Measurements from ENCODE around the gene STK11. TPM values are rescaled to one million over a fixed set of nuclear protein-coding genes. Genes with fewer than 3 reads are reported as not detected.

Gene STK11
- polyA plus RNA-seq, 1 of the 3 experiments (the other 2 are of a cell fraction): 55.5 TPM

GRCh38 chr19:1173159-1173844 lies 32.3 kb upstream of the STK11 start:
- Histone ChIP-seq H3K4me3 (ENCODE audit: low read depth in 2 of 2, low read length in 1 of 2) (peak overlapping the region; percentile 69 to 84), H3K27ac (ENCODE audit: low read depth in 2 of 2, low read length in 1 of 2) (peak overlapping the region; percentile 57 to 69), H3K79me2 (ENCODE audit: insufficient read depth) (peaks cover 63% of the 10 kb centered on the region), H3K36me3 (replicated peaks in 1 of 2; ENCODE audit: control insufficient read depth in 1 of 2, insufficient read depth in 2 of 2, low read length in 1 of 2) (no peaks in the 10 kb centered on the region), H3K9me3 (no peaks in the 10 kb centered on the region), H3K4me2 (peak overlapping the region; percentile 99), H3F3A (replicated peaks; ENCODE audit: insufficient read depth) (peaks cover 17% of the 10 kb centered on the region), H3K9ac (peak overlapping the region; percentile 87), H3K27me3 (ENCODE audit: insufficient read depth) (no peaks in the 10 kb centered on the region), H3K9me2 (no peaks in the 10 kb centered on the region), H2AFZ (ENCODE audit: low read depth) (no peak overlapping the region), H4K20me1 (ENCODE audit: insufficient read depth) (peaks cover 5% of the 10 kb centered on the region; the same call in 1 of the 2 replicates), H3K4me1 (ENCODE audit: control insufficient read depth in 1 of 2, insufficient read depth in 2 of 2, low read depth in 1 of 2, low read length in 1 of 2) (peaks cover 29 to 38% of the 10 kb centered on the region in 2 experiments; a peak in 3 of 4 replicates)
- 5% methylated on average over 47 of the region's 47 CpGs for WGBS (ENCODE audit: low lambda C conversion rate)
- CTCF ChIA-PET: interaction anchor here (0.6 to 4.5 kb wide), 3 partner anchors 21 to 71 kb away, joined by 3 to 23 read pairs (median 5); no protein-coding TSS in a partner anchor
- TF ChIP-seq, protein P1, sequence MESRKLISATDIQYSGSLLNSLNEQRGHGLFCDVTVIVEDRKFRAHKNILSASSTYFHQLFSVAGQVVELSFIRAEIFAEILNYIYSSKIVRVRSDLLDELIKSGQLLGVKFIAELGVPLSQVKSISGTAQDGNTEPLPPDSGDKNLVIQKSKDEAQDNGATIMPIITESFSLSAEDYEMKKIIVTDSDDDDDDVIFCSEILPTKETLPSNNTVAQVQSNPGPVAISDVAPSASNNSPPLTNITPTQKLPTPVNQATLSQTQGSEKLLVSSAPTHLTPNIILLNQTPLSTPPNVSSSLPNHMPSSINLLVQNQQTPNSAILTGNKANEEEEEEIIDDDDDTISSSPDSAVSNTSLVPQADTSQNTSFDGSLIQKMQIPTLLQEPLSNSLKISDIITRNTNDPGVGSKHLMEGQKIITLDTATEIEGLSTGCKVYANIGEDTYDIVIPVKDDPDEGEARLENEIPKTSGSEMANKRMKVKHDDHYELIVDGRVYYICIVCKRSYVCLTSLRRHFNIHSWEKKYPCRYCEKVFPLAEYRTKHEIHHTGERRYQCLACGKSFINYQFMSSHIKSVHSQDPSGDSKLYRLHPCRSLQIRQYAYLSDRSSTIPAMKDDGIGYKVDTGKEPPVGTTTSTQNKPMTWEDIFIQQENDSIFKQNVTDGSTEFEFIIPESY (IDR thresholded peaks at IDR 0.05; ENCODE audit: borderline replicate concordance, low read depth): no peak
- POLR2A ChIA-PET: no interaction called here
- DNase-seq: peak; percentile 67

GRCh38 chr19:1173845-1174809 lies 31.5 kb upstream of the STK11 start, which contains the start of gene SBNO2:
TSS of gene SBNO2 (minus strand) at chr19:1174268. CDS start at chr19:1154276, 19,992 bp downstream.
- peak within 1 kb of the TSS; percentile 87 for H3K9ac ChIP-seq
- DNase-seq: peak; percentile 100
- H2AFZ ChIP-seq (ENCODE audit: low read depth): peak within 1 kb of the TSS; percentile 75; the same call in 1 of the 2 replicates
- CTCF ChIA-PET: interaction anchor here (0.6 to 4.5 kb wide), 3 partner anchors 20 to 70 kb away, joined by 3 to 23 read pairs (median 5); no protein-coding TSS in a partner anchor
- H3K27ac ChIP-seq (ENCODE audit: low read depth in 2 of 2, low read length in 1 of 2): peak within 1 kb of the TSS; percentile 57 to 69
- 43% methylated on average over 22 of the region's 84 CpGs for WGBS (ENCODE audit: low lambda C conversion rate)
- H3K9me2 ChIP-seq: no peaks in the 10 kb centered on the region
- H3K27me3 ChIP-seq (ENCODE audit: insufficient read depth): no peaks in the 10 kb centered on the region
- peak within 1 kb of the TSS; percentile 99 for H3K4me2 ChIP-seq
- H3K9me3 ChIP-seq: no peaks in the 10 kb centered on the region
- POLR2A ChIA-PET: interaction anchor here (0.6 to 1.3 kb wide), 2 partner anchors 15 to 103 kb away, joined by 4 to 5 read pairs; no protein-coding TSS in a partner anchor
- peaks cover 14% of the 10 kb centered on the region for H3F3A ChIP-seq (replicated peaks; ENCODE audit: insufficient read depth)
- H3K79me2 ChIP-seq (ENCODE audit: insufficient read depth): peaks cover 55% of the 10 kb centered on the region
- H3K4me1 ChIP-seq (ENCODE audit: control insufficient read depth in 1 of 2, insufficient read depth in 2 of 2, low read depth in 1 of 2, low read length in 1 of 2): peaks cover 26 to 32% of the 10 kb centered on the region in 2 experiments; a peak in 3 of 4 replicates
- peaks cover 4% of the 10 kb centered on the region; the same call in 1 of the 2 replicates for H4K20me1 ChIP-seq (ENCODE audit: insufficient read depth)
- no peaks in the 10 kb centered on the region for H3K36me3 ChIP-seq (replicated peaks in 1 of 2; ENCODE audit: control insufficient read depth in 1 of 2, insufficient read depth in 2 of 2, low read length in 1 of 2)
- peak within 1 kb of the TSS; percentile 69 to 84 for H3K4me3 ChIP-seq (ENCODE audit: low read depth in 2 of 2, low read length in 1 of 2)
- no peak for TF ChIP-seq NFIC (IDR thresholded peaks at IDR 0.05; ENCODE audit: borderline replicate concordance)
- peak; percentile 67; the same call in 1 of the 2 replicates for TF ChIP-seq RCOR1 (IDR thresholded peaks at IDR 0.05; ENCODE audit: low read length)
- TF ChIP-seq FOSL2 (IDR thresholded peaks at IDR 0.05; ENCODE audit: borderline replicate concordance, low read depth): no peak
- peak; percentile 73; the same call in 1 of the 2 replicates for TF ChIP-seq SIN3A (IDR thresholded peaks at IDR 0.05; ENCODE audit: borderline replicate concordance, low read depth, low read length)
- TF ChIP-seq POLR2AphosphoS5 (IDR thresholded peaks at IDR 0.05; ENCODE audit: low read depth, low read length): peak; percentile 82
- TF ChIP-seq CHD2 (IDR thresholded peaks at IDR 0.05; ENCODE audit: low read length, partially characterized antibody): peak; percentile 53
- TF ChIP-seq TAF1 (IDR thresholded peaks at IDR 0.05; ENCODE audit: borderline replicate concordance, low read depth, low read length): peak; percentile 99
- TF ChIP-seq, protein P2, sequence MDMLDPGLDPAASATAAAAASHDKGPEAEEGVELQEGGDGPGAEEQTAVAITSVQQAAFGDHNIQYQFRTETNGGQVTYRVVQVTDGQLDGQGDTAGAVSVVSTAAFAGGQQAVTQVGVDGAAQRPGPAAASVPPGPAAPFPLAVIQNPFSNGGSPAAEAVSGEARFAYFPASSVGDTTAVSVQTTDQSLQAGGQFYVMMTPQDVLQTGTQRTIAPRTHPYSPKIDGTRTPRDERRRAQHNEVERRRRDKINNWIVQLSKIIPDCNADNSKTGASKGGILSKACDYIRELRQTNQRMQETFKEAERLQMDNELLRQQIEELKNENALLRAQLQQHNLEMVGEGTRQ (IDR thresholded peaks at IDR 0.05; ENCODE audit: borderline replicate concordance, low read depth, low read length): peak; percentile 27; the same call in 1 of the 2 replicates
- TF ChIP-seq, protein P3, sequence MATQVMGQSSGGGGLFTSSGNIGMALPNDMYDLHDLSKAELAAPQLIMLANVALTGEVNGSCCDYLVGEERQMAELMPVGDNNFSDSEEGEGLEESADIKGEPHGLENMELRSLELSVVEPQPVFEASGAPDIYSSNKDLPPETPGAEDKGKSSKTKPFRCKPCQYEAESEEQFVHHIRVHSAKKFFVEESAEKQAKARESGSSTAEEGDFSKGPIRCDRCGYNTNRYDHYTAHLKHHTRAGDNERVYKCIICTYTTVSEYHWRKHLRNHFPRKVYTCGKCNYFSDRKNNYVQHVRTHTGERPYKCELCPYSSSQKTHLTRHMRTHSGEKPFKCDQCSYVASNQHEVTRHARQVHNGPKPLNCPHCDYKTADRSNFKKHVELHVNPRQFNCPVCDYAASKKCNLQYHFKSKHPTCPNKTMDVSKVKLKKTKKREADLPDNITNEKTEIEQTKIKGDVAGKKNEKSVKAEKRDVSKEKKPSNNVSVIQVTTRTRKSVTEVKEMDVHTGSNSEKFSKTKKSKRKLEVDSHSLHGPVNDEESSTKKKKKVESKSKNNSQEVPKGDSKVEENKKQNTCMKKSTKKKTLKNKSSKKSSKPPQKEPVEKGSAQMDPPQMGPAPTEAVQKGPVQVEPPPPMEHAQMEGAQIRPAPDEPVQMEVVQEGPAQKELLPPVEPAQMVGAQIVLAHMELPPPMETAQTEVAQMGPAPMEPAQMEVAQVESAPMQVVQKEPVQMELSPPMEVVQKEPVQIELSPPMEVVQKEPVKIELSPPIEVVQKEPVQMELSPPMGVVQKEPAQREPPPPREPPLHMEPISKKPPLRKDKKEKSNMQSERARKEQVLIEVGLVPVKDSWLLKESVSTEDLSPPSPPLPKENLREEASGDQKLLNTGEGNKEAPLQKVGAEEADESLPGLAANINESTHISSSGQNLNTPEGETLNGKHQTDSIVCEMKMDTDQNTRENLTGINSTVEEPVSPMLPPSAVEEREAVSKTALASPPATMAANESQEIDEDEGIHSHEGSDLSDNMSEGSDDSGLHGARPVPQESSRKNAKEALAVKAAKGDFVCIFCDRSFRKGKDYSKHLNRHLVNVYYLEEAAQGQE (IDR thresholded peaks at IDR 0.05; ENCODE audit: low read depth, low read length): peak; percentile 64
- TF ChIP-seq, protein P4, sequence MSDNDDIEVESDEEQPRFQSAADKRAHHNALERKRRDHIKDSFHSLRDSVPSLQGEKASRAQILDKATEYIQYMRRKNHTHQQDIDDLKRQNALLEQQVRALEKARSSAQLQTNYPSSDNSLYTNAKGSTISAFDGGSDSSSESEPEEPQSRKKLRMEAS (IDR thresholded peaks at IDR 0.05; ENCODE audit: low read depth): peak; percentile 73
- TF ChIP-seq MXI1 (IDR thresholded peaks at IDR 0.05; ENCODE audit: low read depth, low read length): peak; percentile 79
- peak; percentile 94 for TF ChIP-seq YY1 (IDR thresholded peaks at IDR 0.05; ENCODE audit: low read depth)
- peak; percentile 97 for TF ChIP-seq ELF1 (IDR thresholded peaks at IDR 0.05)
- no peak for TF ChIP-seq PBX3 (IDR thresholded peaks at IDR 0.05)

Data from SK-N-SH (cell line).